CD4-positive, alpha-beta T cell treated with Interleukin-15 for 4 hours (primary cell): ENCODE results near the gene PCED1B.
A peak's percentile ranks its signal among the peaks of the same experiment; 100 is the strongest.

Experiments used
- DNase-seq: peaks from one replicate; pipeline ENCODE4 v3.0.0-alpha.2; 2020; ENCODE audit warnings: low spot score

Gene PCED1B

DNA sequence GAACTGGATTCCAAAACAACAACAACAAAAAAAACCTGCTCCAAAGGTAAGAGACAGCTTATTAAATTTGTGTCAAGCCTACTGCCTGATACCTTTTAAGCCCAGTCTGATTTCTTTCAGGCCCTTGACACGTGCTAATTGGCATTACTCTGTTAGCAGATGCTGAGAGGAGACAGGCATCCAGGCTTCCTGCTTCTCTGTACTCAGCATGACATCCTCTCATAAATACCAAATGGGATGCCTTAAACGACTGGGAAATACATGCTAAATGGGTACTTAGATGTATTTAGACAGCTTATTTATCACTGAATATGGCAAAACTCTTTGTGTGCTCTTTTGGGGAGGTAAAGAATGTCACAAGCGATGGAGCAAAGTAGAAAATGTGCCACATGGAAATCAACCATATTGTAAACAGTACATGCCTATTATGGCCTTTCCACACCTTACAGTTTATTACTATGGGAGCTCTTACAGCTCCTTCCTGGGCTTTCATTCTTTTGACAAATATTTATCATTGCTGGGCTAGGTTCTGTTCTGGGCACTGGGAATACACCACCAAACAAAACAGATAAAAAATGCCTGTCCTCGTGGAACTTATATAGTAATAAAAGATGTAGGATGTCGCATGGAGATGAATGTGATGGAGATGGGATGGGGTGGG is 11.5 kb upstream of the PCED1B start:
- DNase-seq: no peak

DNA sequence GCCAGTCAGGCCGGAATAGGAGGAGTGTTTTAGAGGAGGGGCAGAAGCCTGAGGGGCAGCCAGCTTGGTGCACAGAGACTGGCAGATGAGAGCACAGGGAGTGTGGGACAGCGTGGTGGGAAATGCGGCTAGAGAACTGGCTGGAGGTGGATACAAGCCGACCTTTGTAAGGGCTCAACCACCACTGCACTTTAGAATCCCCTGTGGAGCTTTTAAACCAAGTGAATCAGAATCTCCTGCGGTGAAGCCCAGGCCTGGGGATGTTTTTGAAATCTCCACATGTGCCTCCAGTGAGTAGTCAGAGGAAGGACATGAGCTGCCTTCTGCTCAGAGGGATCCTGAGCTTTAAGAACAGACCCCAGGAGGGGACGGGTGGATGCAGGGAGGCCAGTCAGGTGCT is 10.9 kb upstream of the PCED1B start:
- DNase-seq: no peak

DNA sequence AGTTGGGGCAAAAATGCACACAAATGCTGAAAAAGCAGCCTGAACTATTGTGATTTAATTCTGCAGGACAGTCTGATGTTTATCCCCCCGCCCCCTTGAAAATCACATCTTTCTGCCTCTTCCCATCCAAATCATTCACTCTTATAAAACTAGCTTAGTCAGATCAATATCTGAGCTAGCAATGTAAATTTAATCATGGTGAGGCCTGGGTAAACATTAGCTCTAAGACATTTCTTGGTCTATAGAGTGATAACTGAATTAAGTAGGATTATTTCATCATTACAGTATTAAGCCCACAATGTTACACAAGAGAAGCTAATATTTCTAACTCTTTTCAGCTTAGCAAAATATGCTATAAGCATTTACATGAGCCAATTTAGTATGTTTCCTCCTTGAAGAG is 9.1 kb upstream of the PCED1B start:
- DNase-seq: no peak

DNA sequence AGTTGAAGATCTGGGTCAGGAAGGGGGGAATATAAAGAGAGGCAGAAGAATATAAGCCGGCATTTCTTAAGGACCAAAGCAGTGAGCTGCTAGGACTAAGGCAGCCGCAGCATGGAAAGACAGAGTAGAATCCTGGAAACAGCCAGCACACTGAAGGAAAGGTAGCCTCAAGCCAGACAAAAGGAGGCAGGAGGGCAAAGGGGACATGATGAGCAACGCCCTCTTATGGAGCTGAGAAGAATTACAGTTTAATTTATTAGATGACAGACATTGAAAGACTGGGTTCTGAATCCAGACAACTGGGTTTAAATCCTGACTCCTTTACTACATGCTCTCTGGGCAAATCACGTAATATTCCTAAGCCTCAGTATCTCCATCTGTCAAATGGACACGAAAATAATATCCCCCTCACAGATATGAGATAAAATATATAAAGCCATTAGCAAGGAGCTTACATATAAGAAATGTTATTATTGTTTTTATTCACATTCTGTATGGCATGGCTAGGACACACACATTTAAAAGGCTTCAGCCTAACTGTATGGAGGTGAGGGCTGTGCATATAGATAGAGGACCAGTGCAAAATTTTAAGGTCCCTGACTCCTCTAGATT is 8.1 kb upstream of the PCED1B start:
- DNase-seq: peak; percentile 37

DNA sequence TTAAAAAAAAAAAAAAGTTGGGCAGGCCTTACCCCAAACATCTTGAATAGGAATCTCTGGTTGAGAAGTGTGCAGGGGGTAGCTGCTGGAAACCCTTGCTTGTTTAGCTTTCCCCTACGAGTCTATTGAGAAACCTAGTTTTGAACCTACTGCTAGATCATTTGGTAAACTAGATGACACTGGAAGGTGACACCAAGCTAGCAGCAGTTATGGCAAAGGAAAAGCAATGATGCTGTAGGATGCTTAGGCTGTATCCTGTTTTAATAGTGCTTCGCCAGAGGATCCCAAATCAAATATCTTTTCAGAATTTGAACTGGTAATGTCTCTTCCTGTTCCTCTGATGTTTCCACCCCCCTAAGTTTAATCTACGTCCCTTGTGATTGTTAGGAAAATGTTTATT is 5.5 kb upstream of the PCED1B start:
- DNase-seq: no peak

DNA sequence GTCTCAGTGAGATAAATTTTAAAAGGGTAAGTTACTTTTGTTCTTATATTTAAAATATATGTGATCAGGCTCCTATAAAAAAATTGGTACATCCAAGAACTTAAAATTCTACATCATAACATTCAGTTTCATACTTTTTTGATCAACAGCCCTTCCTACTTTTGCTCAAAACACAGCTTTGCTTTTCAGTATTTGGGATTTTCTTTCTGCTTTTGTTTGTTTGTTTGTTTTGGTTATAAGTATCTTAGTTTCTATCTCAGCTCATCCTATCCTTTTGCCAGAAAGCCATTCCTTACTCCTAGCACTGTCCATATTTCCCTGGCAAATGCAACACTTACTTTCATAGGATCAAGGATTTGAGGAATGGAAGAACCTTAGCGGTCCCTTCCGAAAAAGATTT is 4.7 kb upstream of the PCED1B start:
- DNase-seq: no peak

DNA sequence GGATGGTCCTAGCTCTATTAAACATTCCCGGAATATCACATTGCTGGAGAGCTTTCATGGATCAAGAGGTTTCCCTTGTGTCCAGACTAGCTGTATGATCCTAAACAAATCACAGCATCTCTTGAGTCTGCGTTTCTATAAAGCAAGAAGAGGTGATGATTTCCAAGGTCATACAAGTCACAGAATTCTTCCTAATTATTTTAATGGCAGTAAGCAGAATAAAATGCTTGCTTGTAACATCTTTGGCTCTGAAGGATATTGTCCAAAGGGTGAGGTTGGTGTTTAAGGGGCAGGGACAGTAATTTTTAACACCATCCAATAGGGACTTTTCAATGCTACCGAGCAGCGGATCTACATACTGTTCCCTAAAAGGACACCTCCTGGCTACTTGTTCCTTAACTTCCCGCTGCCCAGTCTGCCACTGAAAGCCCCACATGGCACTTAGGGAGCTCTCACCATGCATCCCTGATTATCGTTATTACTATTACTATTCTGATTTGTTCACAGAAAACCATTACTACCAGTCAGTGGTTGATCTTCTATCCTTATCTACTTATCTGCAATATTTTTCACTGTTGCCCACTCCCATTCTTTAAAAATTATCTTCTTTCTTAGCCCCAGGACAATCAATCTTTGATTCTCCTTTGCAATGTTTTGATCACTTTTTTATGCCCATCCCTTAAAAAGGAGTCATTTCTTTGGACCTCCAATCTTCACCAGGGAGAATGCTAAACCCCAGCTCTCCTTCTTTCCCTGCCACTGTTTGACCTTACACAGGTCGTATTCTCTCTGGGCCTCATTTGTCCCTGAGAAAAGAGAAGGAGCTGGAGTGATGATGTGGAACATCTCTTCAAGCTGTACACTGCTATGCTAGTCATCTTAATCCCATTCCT is 4.0 kb upstream of the PCED1B start:
- DNase-seq: no peak

DNA sequence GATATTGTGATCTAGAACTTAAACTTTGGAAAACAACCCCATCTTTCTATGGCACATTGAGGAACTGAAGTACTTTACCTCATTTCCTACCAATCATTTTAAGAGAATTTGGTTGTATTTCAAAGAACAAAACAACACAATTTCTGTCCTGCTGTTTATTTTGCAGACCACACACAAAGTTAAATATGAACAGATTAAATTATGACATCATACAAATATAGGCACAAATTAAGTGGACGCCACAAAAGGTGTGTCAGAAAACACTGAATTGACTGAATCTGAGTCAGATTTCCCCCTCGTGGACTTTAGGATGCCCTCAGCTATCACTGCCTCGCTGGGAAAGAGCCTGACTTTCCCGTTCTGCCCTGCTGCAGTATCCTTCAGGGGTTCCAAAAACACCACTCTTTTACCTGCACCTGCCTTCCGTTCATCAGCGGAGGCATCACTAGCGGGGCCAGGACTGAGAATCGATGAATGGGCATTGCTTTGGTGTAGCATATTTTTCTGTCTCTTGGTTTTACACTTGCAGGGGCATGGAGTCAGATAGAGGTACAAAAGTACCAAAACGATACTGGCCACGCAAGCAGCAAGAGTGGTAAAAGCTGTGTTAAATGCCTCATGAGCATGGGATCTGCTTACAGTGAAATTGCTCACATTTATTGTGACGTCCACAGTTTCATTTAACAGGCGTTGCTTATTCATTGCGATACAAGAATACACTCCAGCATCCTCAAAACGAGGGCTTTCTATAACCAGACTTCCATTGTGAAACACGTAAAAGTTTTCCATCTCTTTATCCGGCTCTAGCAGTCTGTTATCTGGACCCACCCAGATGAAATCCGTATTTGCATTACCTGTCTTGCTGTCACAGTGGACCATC is 2.0 kb upstream of the PCED1B start:
- no peak for DNase-seq

DNA sequence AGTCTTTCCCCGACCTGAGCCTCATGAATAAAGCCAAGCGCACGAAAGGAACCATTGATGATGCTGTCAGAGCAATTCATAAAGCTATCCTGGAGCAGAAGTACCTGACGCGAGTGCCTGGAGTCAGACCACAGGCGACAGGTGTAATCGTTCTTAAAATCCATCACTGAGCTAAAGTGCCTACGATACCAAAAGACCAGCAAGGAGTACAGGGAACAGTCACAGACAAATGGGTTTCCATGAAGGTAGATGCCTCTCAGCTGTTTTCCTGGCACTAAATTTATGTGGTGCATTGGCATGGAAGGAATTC is 1.4 kb upstream of the PCED1B start:
- DNase-seq: no peak

DNA sequence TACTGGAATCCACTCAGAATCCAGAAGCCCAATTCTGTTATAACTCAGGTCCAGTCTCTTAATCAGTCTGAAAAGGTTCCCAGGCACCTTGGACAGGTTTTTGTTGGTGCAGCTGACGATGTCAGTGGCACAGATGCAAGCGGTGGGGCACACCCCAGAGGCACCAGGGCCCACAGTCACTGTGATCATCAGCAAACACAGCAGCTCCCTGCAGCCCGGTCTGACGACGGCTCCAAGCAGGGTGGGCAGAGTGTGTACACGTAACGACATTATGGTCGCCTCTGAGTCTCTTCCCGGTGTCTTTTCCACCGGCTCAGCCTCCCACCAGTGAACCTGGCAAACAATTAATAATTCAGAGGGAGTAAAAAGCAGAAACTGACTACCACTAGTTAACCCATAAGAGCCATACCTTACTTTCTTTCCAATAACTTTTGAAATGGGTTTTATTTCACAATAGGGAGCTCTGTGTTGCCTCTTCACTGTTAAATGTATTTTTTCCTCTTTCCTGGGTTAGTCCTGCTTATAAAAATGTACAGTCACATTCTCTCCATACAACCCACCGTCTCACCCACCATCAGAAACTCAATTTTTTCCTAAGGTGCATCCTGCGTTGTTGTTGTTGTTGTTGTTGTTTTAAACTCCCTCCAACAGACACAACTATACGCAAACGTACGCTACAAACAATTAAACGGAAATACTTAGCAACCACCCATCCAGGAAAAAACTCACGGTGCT is 521 bp upstream of the PCED1B start:
- peak; percentile 50 for DNase-seq

DNA sequence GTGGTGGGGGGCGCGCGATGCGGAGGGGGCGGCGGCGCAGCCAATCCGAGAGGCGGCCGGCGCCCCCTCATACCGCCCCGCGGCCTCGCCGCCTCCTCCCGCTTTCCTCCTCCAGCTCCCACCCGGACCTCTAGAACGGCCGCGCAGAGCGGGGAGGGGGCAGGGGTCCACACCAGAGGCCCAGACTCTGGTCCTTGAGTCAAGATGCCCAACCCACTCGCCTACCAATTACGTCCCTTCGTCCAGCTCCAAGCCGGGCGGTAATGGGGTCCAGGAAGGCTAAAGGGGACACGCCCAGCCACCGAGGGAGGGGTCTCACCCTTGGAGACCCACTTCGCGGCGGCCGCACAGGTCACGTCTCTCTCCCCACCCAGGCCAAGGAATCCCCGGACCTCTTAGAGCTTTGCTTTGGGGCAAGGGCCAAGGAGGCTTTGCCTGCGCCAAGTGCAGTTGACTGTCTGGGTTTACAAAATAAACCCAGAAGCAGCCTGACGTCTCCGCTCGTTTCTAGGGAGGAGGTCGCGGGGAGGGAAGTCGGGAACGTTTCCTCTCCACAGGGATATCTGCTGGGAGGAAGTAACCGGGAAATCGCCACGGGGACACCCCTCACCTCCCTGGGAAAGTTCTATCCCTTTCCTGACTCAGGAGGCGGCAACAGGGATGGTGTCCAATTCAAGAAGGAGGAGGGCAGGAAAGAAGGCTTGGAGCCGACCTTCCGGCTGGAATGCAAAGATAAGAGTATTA is 732 bp downstream of the PCED1B start:
- peak; percentile 28 for DNase-seq

DNA sequence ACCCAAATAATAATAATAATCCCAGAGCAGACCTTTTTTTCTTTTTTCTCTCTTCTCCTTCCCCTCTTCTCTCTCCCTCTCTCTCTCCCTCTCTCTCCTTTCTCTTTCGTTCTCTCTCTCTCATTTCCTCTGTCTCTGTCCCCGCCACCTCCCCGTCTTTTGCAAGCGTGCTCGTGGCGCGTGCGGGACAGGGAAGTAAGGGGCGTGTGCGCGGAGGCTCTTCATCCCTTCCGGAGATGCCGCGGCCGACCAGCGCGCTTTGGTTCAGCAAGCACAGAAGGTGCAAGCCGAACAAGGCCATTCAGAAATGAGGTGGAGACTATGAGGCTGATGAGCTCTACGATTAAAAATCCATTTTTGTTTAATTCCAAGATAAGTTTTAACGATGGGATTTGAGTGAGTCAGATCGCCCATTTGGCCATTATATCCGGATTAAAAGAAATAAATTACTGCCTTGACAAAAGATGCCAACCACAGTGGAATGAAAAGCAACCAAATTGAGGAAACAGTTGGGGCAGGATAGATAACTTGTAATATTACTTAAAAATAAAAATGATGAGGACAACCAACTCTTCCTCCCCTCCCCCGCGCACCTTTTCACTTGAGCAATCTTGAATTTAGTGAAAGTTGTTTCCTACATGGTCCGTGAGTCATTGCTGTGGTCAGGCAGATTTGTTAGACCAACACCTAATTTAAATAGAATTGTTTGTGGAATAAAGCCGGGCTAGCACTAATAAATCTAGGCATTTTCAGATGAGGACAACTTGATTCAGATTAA is 1.5 kb downstream of the PCED1B start:
- peak; percentile 48 for DNase-seq

DNA sequence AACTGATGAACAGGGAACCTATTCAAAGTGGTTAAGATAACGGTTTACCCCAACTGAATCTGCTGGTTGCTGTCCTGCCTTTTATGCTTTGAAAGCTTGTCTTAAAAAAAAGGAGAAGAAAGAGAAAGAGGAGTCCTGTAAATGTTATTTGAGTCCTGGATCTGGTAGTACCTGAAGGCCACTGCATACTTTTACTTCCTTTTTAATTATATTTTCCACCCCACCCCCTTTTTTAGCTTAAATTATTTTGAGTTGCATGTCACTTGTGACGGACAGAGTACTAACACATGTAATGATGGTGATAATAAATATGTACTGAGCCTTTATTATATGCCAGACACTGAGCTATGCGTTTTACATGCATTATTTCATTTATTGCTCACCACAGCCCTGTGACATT is 2.9 kb downstream of the PCED1B start:
- DNase-seq: no peak

DNA sequence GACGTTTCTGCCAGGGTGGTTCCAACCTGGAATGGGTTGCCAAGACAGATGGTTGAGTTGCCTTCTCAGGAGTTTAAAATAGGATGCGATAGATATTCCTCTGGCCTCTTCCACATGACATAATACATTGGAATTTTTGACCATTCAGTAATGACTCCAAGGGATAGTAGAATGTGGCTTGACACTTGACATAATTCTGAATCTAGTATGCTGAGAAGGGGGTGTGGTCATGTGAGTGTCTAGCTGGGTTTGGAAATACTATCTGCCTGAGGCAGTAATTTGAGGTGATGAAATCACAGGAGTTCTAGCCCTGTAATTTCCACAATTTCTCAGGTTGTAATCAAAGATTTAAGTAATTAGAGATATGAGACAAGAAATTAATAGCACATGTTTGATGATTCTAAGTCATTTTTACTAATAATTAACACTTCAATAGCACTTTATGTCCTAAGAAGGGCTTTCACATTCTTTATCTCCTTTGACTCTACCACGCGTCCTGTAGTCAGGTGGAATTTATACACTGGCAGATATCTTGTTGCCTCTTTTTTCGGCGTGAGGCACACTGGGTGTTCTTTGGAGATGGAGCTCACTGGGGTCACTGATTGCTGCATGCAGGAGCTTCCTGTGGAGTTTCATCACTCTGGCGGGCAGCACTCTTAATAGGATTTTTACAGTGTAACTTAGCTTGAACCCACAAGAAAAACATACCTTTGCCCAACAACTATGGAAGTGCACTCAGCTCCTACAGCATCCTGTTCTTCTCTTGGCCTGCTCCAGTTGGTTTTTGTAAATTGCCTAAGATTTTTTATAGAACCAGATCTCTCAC is 3.6 kb downstream of the PCED1B start:
- no peak for DNase-seq

DNA sequence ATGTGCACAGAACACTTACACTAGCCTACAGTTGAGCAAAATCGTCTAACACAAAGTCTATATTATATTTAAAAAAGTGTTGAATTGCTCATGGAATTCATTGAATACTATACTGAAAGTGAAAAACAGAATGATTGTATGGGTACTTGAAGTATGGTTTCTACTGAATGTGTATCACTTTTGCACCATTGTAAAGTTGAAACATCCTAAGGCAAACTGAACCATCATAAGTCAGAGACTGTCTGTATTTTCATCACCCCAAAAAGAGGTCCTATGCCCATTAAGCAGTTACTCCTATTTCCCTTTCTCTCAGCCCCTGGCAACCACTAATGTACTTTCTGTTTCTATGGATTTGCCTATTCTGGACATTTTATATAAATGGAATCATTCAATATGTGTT is 4.8 kb downstream of the PCED1B start:
- DNase-seq: no peak

DNA sequence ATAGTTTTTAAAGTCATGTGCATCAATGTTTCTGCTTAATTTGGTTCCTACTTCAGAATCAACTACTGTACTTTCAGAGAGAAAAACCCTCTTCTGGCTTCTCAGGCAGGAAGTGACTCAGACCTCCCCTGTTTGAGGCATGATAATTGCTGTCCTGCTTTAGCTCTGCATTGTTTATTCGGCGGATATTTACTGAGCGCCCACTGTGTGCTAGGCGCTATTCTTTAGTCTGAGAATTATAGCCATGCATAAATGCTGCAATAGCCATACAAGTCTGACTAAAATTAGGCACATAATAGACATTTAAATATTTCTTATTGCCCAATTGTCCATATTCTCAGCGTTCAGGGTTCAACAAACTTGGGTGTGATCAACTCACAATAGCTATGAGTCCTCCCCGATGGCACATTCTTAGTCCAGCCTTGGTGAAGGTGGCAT is 6.4 kb downstream of the PCED1B start:
- peak; percentile 69 for DNase-seq

DNA sequence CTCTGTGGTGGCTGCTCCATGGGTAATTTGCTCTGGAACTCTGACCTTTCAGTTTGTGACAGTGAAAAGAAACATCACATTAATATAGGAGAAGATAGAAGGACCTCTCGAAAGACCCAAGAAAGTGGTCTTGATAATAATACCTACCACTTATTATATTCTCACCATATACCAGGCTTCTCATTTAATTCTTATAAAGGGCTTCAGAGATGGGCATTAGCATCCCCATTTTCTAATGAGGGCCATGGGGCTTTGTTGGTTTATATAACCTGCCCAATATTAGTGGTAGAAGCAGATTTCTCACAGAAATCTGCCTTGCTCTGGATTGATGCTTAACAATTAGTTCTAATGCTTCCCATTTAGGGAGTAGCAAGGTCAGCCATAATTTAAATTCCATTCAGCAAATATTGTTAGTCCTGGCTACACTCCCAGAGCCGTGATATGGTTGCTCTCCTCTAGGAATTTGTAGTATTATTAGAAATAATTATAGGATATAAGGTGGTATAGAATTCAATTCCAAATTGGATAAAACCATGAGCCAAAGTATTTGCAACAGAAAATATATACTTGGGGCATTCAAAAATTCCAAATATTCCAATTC is 7.8 kb downstream of the PCED1B start:
- DNase-seq: no peak

DNA sequence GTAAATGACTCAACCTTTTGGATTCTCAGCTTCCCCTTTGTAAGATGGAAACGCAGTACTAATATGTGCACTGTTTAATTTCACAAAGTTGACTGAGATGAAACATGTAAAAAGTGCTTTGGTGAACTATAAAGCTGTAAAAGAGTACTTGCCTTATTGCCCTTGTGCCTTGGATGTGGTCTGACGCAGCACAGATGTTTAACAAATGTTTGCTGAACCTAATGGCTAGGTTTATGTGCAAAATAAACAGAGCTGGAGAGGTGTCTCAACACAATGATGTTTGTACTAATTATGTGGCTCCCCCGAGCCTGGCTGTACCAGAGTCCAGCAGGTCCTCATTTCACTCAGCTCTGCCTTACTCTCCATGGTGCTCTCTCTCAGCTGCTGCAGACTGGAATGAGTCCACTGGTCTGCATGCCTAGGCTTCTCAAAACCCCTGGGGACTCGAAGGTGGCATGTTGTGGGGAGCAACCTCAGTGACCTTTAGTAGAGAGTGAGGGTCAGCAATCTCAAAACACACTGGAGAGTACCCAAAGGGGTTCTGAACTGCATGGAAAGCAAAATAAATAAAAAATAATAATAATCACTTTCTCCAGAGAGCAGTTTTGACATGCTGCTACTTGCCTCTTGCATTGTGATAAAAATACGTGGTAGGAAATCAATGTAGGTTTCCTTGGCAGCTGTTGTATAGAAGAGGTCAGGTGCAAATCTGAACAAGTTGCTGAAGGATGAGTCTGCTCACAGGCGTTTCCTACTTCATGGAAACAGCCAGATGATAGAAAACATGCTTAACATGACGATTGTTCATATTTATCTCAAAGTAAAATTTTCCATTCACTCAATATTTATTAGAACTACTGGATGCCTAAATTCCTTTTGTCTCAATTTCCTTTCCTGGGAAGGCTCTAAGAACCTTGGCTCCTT is 8.9 kb downstream of the PCED1B start:
- no peak for DNase-seq
